Measurements from ENCODE around the gene PTPN11.
"Not testable (repeated sequence)": the region's sequence is repeated elsewhere in the genome, so short reads cannot be mapped to it uniquely, and the experiment has no call there.

PTPN11 gene

DNA sequence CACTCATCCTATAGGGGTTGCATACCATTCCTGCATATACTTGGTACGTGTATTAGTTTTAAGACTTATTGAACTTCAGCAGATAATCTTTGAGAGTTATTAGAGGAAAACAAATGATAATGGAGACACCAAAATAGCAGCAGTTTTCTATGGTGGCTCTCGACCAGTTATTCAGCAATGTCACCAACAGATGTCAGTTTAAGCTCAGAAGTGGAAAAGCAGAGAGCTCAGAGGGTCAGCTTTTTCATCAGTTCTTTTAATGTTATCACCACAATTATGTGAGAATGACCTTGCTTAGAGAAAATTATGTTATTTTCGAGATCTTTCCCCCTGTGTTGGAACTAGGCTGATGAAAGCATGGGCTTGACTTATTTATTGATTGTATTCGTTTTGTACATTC, 32.0 kb downstream of the PTPN11 start:
- Histone ChIP-seq H3K9me3 (ENCODE audit: severe bottlenecking) (no peaks in the 10 kb centered on the region), H3K4me1 (ENCODE audit: insufficient read depth, poor library complexity, severe bottlenecking) (peaks cover 3% of the 10 kb centered on the region), H3K36me3 (ENCODE audit: low read depth) (peaks cover 88% of the 10 kb centered on the region), H3K27me3 (ENCODE audit: insufficient read depth, poor library complexity, severe bottlenecking) (no peaks in the 10 kb centered on the region), H3K4me3 (ENCODE audit: severe bottlenecking) (no peak overlapping the region), H3K27ac (ENCODE audit: poor library complexity, severe bottlenecking) (no peak overlapping the region)
- DNase-seq (ENCODE audit: low spot score) (no peak), ATAC-seq (ENCODE audit: low read depth) (no peak)
- TF ChIP-seq, protein P1, sequence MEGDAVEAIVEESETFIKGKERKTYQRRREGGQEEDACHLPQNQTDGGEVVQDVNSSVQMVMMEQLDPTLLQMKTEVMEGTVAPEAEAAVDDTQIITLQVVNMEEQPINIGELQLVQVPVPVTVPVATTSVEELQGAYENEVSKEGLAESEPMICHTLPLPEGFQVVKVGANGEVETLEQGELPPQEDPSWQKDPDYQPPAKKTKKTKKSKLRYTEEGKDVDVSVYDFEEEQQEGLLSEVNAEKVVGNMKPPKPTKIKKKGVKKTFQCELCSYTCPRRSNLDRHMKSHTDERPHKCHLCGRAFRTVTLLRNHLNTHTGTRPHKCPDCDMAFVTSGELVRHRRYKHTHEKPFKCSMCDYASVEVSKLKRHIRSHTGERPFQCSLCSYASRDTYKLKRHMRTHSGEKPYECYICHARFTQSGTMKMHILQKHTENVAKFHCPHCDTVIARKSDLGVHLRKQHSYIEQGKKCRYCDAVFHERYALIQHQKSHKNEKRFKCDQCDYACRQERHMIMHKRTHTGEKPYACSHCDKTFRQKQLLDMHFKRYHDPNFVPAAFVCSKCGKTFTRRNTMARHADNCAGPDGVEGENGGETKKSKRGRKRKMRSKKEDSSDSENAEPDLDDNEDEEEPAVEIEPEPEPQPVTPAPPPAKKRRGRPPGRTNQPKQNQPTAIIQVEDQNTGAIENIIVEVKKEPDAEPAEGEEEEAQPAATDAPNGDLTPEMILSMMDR (IDR thresholded peaks at IDR 0.05; ENCODE audit: poor library complexity, severe bottlenecking): no peak

DNA sequence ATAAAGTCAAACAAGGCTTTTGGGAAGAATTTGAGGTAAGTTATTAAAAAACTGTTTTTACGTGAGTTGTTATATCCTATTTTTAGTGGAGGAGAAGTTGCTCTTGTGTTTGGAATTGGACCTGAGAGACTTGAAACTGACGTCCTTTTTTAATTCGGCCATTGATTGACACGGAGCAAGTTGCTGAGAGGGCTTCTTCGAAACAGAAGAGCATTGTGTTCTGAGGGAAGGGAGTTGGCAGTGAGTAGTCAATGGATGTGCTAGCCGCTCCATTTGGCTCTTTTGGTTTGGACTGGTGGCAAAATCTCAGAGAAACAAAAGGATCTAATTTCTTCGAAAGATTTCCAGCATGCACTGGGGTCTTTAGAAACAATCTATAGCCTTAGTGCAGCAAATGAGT, 37.3 kb downstream of the PTPN11 start:
- no peak for DNase-seq (ENCODE audit: low spot score)

DNA sequence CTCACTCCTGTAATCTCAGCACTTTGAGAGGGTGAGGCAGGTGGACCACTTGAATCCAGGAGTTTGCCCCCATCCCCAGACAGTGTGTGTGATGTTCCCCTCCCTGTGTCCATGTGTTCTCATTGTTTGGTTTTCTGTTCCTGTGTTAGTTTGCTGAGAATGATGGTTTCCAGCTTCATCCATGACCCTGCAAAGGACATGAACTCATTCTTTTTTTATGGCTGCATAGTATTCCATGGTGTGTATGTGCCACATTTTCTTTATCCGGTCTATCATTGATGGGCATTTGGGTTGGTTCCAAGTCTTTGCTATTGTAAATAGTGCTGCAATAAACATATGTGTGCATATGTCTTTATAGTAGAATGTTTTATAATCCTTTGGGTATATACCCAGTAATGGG, 38.4 kb downstream of the PTPN11 start:
- not testable (repeated sequence) for H3K27me3 ChIP-seq (ENCODE audit: insufficient read depth, poor library complexity, severe bottlenecking); H3K4me3 ChIP-seq (ENCODE audit: severe bottlenecking); H3K4me1 ChIP-seq (ENCODE audit: insufficient read depth, poor library complexity, severe bottlenecking); DNase-seq (ENCODE audit: low spot score); H3K9me3 ChIP-seq (ENCODE audit: severe bottlenecking); ATAC-seq (ENCODE audit: low read depth); H3K27ac ChIP-seq (ENCODE audit: poor library complexity, severe bottlenecking)
- H3K36me3 ChIP-seq (ENCODE audit: low read depth): peaks cover 81% of the 10 kb centered on the region

More for the DNA sequence above, 37.3 kb downstream of the PTPN11 start:
- Histone ChIP-seq H3K4me3 (ENCODE audit: severe bottlenecking) (no peak overlapping the region), H3K27ac (ENCODE audit: poor library complexity, severe bottlenecking) (no peak overlapping the region), H3K4me1 (ENCODE audit: insufficient read depth, poor library complexity, severe bottlenecking) (no peaks in the 10 kb centered on the region), H3K36me3 (ENCODE audit: low read depth) (peaks cover 86% of the 10 kb centered on the region), H3K9me3 (ENCODE audit: severe bottlenecking) (no peaks in the 10 kb centered on the region), H3K27me3 (ENCODE audit: insufficient read depth, poor library complexity, severe bottlenecking) (no peaks in the 10 kb centered on the region)
- ATAC-seq (ENCODE audit: low read depth): no peak
- TF ChIP-seq, protein P1 (IDR thresholded peaks at IDR 0.05; ENCODE audit: poor library complexity, severe bottlenecking): no peak

DNA sequence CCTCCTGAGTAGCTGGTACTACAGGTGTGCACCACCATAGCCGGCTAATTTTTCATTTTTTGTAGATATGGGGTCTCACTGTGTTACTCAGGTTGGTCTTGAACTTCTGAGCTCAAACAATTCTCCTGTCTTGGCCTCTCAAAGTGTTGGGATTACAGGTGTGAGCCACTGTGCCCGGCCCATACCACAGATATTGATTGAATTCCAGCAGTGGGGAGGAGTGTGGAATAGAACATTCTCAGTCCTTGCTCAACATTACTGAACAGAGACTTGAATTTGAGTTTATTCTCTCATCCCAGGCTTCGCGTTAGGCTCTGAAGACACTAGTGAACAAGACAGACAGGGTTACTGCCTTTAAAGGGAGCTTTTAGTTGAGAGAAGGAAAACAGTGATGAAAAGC, 39.6 kb downstream of the PTPN11 start:
- peaks cover 75% of the 10 kb centered on the region for H3K36me3 ChIP-seq (ENCODE audit: low read depth)
- TF ChIP-seq, protein P1 (IDR thresholded peaks at IDR 0.05; ENCODE audit: poor library complexity, severe bottlenecking): no peak

DNA sequence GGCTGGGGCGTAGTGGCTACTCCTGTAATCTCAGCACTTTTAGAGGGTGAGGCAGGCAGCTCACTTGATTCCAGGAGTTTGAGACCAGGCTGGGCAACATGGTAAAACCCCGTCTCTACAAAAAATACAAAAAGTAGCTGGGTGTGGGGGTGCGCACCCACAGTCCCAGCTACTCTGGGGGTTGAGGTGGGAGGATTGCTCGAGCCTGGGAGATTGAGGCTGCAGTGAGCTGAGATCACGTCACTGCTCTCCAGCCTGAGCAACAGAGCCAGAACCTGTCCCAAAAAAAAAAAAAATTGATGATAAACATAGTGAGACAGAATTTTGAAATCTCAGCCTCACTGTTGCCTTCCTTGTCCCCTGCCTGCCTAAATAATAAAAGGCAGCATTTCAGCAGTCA, 40.0 kb downstream of the PTPN11 start:
- H3K36me3 ChIP-seq (ENCODE audit: low read depth): peaks cover 75% of the 10 kb centered on the region
- no peak for ATAC-seq (ENCODE audit: low read depth)

More for the DNA sequence above, 39.6 kb downstream of the PTPN11 start:
- Histone ChIP-seq H3K27me3 (ENCODE audit: insufficient read depth, poor library complexity, severe bottlenecking) (no peaks in the 10 kb centered on the region), H3K27ac (ENCODE audit: poor library complexity, severe bottlenecking) (no peak overlapping the region), H3K4me1 (ENCODE audit: insufficient read depth, poor library complexity, severe bottlenecking) (no peaks in the 10 kb centered on the region), H3K4me3 (ENCODE audit: severe bottlenecking) (no peak overlapping the region), H3K9me3 (ENCODE audit: severe bottlenecking) (no peaks in the 10 kb centered on the region)
- DNase-seq (ENCODE audit: low spot score) (no peak), ATAC-seq (ENCODE audit: low read depth) (no peak)

More for the DNA sequence above, 40.0 kb downstream of the PTPN11 start:
- Histone ChIP-seq H3K4me1 (ENCODE audit: insufficient read depth, poor library complexity, severe bottlenecking) (no peaks in the 10 kb centered on the region), H3K27me3 (ENCODE audit: insufficient read depth, poor library complexity, severe bottlenecking) (no peaks in the 10 kb centered on the region), H3K9me3 (ENCODE audit: severe bottlenecking) (no peaks in the 10 kb centered on the region), H3K4me3 (ENCODE audit: severe bottlenecking) (no peak overlapping the region), H3K27ac (ENCODE audit: poor library complexity, severe bottlenecking) (no peak overlapping the region)
- no peak for DNase-seq (ENCODE audit: low spot score)
- TF ChIP-seq, protein P1 (IDR thresholded peaks at IDR 0.05; ENCODE audit: poor library complexity, severe bottlenecking): no peak

Measured in RWPE2 (cell line).